SW 1271 (cell line): ENCODE results near the gene NME3.
"Not testable (repeated sequence)": the region's sequence is repeated elsewhere in the genome, so short reads cannot be mapped to it uniquely, and the experiment has no call there.

Source experiments
- DNase-seq, 2 experiments: peaks; one replicate each; lab custom pipeline; 2025; lab: John Stamatoyannopoulos, UW

The NME3 gene

GRCh38 chr16:1771188-1771863 is at the start of gene NME3:
Gene NME3 (minus strand): TSS chr16:1771543. CDS start chr16:1771534, 9 bp downstream.
- peak in 1 of 2 experiments; percentile 41 for DNase-seq

- no peak for DNase-seq
Observed at GRCh38 chr16:1820946-1821290, 49.6 kb upstream of the NME3 start.

GRCh38 chr16:1820096-1820945 is 49.0 kb upstream of the NME3 start:
- no peak for DNase-seq

- no peak for DNase-seq
Observed at GRCh38 chr16:1819611-1820010, 48.3 kb upstream of the NME3 start.

GRCh38 chr16:1818873-1819525 is 47.7 kb upstream of the NME3 start:
- DNase-seq = no peak

- no peak for DNase-seq
Observed at GRCh38 chr16:1818204-1818872, 47.0 kb upstream of the NME3 start.

GRCh38 chr16:1817716-1818115 is 46.4 kb upstream of the NME3 start:
- DNase-seq = no peak

- DNase-seq = no peak
Observed at GRCh38 chr16:1817276-1817589, 45.9 kb upstream of the NME3 start.

- DNase-seq = no peak
Observed at GRCh38 chr16:1816396-1817275, 45.3 kb upstream of the NME3 start.

GRCh38 chr16:1815461-1815860 is 44.1 kb upstream of the NME3 start:
- DNase-seq = no peak

GRCh38 chr16:1812732-1813163 is 41.4 kb upstream of the NME3 start:
- DNase-seq = no peak

GRCh38 chr16:1810536-1810935 is 39.2 kb upstream of the NME3 start:
- DNase-seq = no peak

GRCh38 chr16:1810106-1810505 is 38.8 kb upstream of the NME3 start:
- DNase-seq = no peak

GRCh38 chr16:1809281-1809801 is 38.0 kb upstream of the NME3 start:
- DNase-seq = no peak

- no peak for DNase-seq
Observed at GRCh38 chr16:1808691-1809090, 37.3 kb upstream of the NME3 start.

GRCh38 chr16:1807626-1808025 is 36.3 kb upstream of the NME3 start:
- DNase-seq = no peak

GRCh38 chr16:1800701-1801100 is 29.4 kb upstream of the NME3 start:
- no peak for DNase-seq

GRCh38 chr16:1799263-1799662 is 27.9 kb upstream of the NME3 start:
- not testable (repeated sequence) for DNase-seq

- no peak for DNase-seq
Observed at GRCh38 chr16:1794908-1795666, 23.7 kb upstream of the NME3 start.

- DNase-seq = no peak
Observed at GRCh38 chr16:1794221-1794871, 23.0 kb upstream of the NME3 start.
